Gastroesophageal sphincter (tissue), 4 donors: ENCODE data around the gene ITGA11. TPM values are rescaled to one million over a fixed set of nuclear protein-coding genes. Genes with fewer than 3 reads are reported as not detected.

Experiments
- ATAC-seq: fragments of 150-250 bp; one replicate; pipeline ENCODE4 v1.9.1; 2016; ENCODE audit warnings: mild to moderate bottlenecking, moderate library complexity
- H3K27ac ChIP-seq, 4 donors: fragments of 200-600 bp; sonication (generic) in 3 of 4; 1 replicate in 3 of 4; 2 replicates in 1 of 4; pipeline ENCODE4 v1.5.1; 2016 to 2019
- H3K27me3 ChIP-seq: fragments of 200-600 bp; sonication (generic); one replicate; pipeline ENCODE4 v1.5.1; 2019
- H3K36me3 ChIP-seq, 2 donors: fragments of 200-600 bp; sonication (generic); one replicate each; pipeline ENCODE4 v1.5.1; 2019; ENCODE audit warnings: control low read depth in 1 of 2
- H3K4me1 ChIP-seq, 3 donors: fragments of 200-600 bp; sonication (generic); 1 replicate in 2 of 3; 2 replicates in 1 of 3; pipeline ENCODE4 v1.5.1; 2016 to 2019; ENCODE audit warnings: control low read depth in 2 of 3
- H3K4me3 ChIP-seq, 2 donors: fragments of 200-600 bp; sonication (generic); one replicate each; pipeline ENCODE4 v1.5.1; 2019; ENCODE audit warnings: mild to moderate bottlenecking in 1 of 2, moderate library complexity in 1 of 2
- H3K9me3 ChIP-seq, 3 donors: fragments of 200-600 bp; sonication (generic); one replicate each; pipeline ENCODE4 v1.5.1; 2017 to 2019; ENCODE audit warnings: control low read depth in 2 of 3
- CTCF ChIP-seq, 4 experiments: fragments of 200-600 bp in 2 of 4; fragments of 450-650 bp in 2 of 4; sonication (generic) in 1 of 4; IDR thresholded peaks; one replicate each; pipeline ENCODE4 v1.5.1; 2017 to 2019; ENCODE audit warnings: antibody characterized with exemption in 4 of 4, mild to moderate bottlenecking in 2 of 4, moderate library complexity in 2 of 4
- EP300 ChIP-seq: sonication (generic); formaldehyde crosslinking; IDR thresholded peaks from one replicate; pipeline ENCODE4 v1.6.1; 2017; ENCODE audit warnings: antibody characterized with exemption, mild to moderate bottlenecking
- POLR2A ChIP-seq, 2 donors: fragments of 450-650 bp; IDR thresholded peaks; one replicate each; pipeline ENCODE4 v1.6.1; 2017; ENCODE audit warnings: antibody characterized with exemption in 2 of 2, mild to moderate bottlenecking in 2 of 2, moderate library complexity in 1 of 2
- POLR2AphosphoS5 ChIP-seq: sonication (generic); formaldehyde crosslinking; IDR thresholded peaks from one replicate; pipeline ENCODE4 v1.6.1; 2017; ENCODE audit warnings: antibody characterized with exemption
- WGBS, 2 donors: methylation state at CpG; one replicate each; pipeline ENCODE4 v1.1.5; 2018; ENCODE audit warnings: low coverage in 1 of 2; 5-methylcytosine and 5-hydroxymethylcytosine counted together
- total RNA-seq, 4 donors: library from RNA; depleted of rRNA; stranded (reverse); fragments of >200 nt; gene quantifications; one replicate each; pipeline ENCODE4 v1.1.0, GENCODE V29; 2016

ITGA11 gene
- total RNA-seq, 4 donors from 2014 or later: 3.8 to 9.5 (median 6.7) TPM

- H3K36me3 ChIP-seq: no peaks in the 10 kb centered on the region
- no peak overlapping the region for H3K27ac ChIP-seq
- H3K9me3 ChIP-seq: peaks cover 0 to 6% (median 0%) of the 10 kb centered on the region in 3 donors
- WGBS, 2 donors: 31 to 75% methylated on average over 2 of the region's 2 CpGs
- TF ChIP-seq POLR2A (IDR thresholded peaks at IDR 0.05) (no peak), EP300 (no peak), POLR2AphosphoS5 (no peak), CTCF (IDR thresholded peaks at IDR 0.05) (no peak)
- peaks cover 19% of the 10 kb centered on the region for H3K27me3 ChIP-seq
- no peak overlapping the region for H3K4me3 ChIP-seq
- no peak for ATAC-seq
- no peaks in the 10 kb centered on the region for H3K4me1 ChIP-seq
These were observed 28.2 kb upstream of the ITGA11 start for GRCh38 chr15:68460166-68460565.

GRCh38 chr15:68450192-68450591 is 18.2 kb upstream of the ITGA11 start:
- H3K9me3 ChIP-seq: no peaks in the 10 kb centered on the region
- no peaks in the 10 kb centered on the region for H3K36me3 ChIP-seq
- H3K4me1 ChIP-seq: no peaks in the 10 kb centered on the region
- TF ChIP-seq EP300: no peak
- no peak for TF ChIP-seq POLR2AphosphoS5
- no peak for TF ChIP-seq POLR2A (IDR thresholded peaks at IDR 0.05)
- no peak for TF ChIP-seq CTCF (IDR thresholded peaks at IDR 0.05)
- no peak overlapping the region for H3K4me3 ChIP-seq
- H3K27ac ChIP-seq: no peak overlapping the region
- 44% methylated on average over 1 of the region's 1 CpG; no CpG with 5 or more reads in 1 of the 2 donors for WGBS, 2 donors
- ATAC-seq: no peak
- peaks cover 50% of the 10 kb centered on the region for H3K27me3 ChIP-seq

- WGBS, 2 donors: 0 to 100% methylated on average over 1 of the region's 6 CpGs
- no peak for TF ChIP-seq CTCF (IDR thresholded peaks at IDR 0.05)
- TF ChIP-seq EP300: no peak
- no peak for TF ChIP-seq POLR2AphosphoS5
- TF ChIP-seq POLR2A (IDR thresholded peaks at IDR 0.05): no peak
- Histone ChIP-seq H3K27me3 (peaks cover 50% of the 10 kb centered on the region), H3K36me3 (no peaks in the 10 kb centered on the region), H3K4me1 (no peaks in the 10 kb centered on the region), H3K27ac (no peak overlapping the region), H3K9me3 (no peaks in the 10 kb centered on the region), H3K4me3 (no peak overlapping the region)
- ATAC-seq: no peak
These were observed 17.4 kb upstream of the ITGA11 start for GRCh38 chr15:68449389-68449788.

GRCh38 chr15:68447976-68448755 is 16.2 kb upstream of the ITGA11 start:
- ATAC-seq: no peak
- TF ChIP-seq CTCF (IDR thresholded peaks at IDR 0.05): no peak
- no peak for TF ChIP-seq POLR2A (IDR thresholded peaks at IDR 0.05)
- no peak for TF ChIP-seq EP300
- TF ChIP-seq POLR2AphosphoS5: no peak
- 31 to 50% methylated on average over 2 of the region's 2 CpGs for WGBS, 2 donors

GRCh38 chr15:68447209-68447608 is 15.2 kb upstream of the ITGA11 start:
- WGBS, 2 donors: 89 to 100% methylated on average over 2 to 3 of the region's 3 CpGs
- Histone ChIP-seq H3K27ac (no peak overlapping the region), H3K27me3 (peaks cover 46% of the 10 kb centered on the region), H3K4me3 (no peak overlapping the region), H3K4me1 (no peaks in the 10 kb centered on the region), H3K36me3 (no peaks in the 10 kb centered on the region), H3K9me3 (no peaks in the 10 kb centered on the region)
- ATAC-seq: no peak
- TF ChIP-seq POLR2AphosphoS5 (no peak), EP300 (no peak), POLR2A (IDR thresholded peaks at IDR 0.05) (no peak), CTCF (IDR thresholded peaks at IDR 0.05) (no peak)

More at GRCh38 chr15:68447976-68448755, 16.2 kb upstream of the ITGA11 start:
- no peaks in the 10 kb centered on the region for H3K36me3 ChIP-seq
- no peaks in the 10 kb centered on the region for H3K9me3 ChIP-seq
- no peak overlapping the region for H3K4me3 ChIP-seq
- peaks cover 50% of the 10 kb centered on the region for H3K27me3 ChIP-seq
- H3K27ac ChIP-seq: no peak overlapping the region
- H3K4me1 ChIP-seq: no peaks in the 10 kb centered on the region
